Activated CD8-positive, alpha-beta memory T cell treated with anti-CD3 and anti-CD28 coated beads, Interleukin-2, amount 50 U/mL, for 4 hours (primary cell): Measurements from ENCODE around the gene IFITM10.

ENCODE experiments used
- DNase-seq: peaks from one replicate; pipeline ENCODE4 v3.0.0-alpha.2; 2020

IFITM10 gene

GRCh38 chr11:1736447-1736992 is 13.9 kb downstream of the IFITM10 start:
- DNase-seq = no peak

DNA sequence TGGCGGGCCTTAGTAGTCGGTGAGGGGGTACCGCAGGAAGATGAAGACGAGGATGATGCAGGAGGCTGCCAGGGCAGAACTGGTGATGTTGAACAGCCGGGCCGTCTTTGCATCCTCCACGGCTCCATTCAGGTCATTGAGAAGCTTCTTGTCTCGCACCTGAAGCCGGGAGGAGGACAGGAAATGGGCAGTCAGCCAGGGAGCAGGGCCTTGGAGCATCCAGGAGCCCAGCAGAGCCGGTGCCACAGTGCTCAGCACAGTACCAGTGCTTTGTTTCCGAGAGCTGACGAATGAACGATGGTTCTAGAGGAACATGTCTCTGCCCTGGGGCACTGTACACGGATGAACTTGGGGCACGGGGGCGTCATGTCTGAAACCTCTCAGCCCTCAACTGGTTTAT is 15.1 kb downstream of the IFITM10 start:
- DNase-seq = no peak

DNA sequence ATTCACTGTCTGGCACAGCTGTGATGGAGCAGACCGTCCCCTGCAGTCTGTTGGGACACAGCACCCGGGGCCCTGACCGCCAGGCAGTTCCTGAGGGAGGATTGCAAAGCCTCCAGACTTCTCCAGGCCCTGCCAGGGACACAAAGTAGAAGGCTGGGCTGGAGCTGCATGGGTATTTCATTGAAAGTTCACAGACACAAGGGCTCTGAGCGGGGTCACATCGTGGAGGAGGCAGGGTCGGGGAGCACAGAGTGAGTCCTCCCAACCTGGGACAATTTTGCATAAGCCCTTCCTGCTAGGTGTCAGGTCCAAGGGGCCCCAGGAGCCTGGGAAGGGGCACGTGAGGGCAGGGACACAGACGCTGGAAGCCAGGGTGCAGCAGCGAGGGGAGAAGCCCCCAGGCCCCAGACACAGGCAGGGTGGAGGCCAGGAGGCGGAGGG is 15.7 kb downstream of the IFITM10 start:
- no peak for DNase-seq

DNA sequence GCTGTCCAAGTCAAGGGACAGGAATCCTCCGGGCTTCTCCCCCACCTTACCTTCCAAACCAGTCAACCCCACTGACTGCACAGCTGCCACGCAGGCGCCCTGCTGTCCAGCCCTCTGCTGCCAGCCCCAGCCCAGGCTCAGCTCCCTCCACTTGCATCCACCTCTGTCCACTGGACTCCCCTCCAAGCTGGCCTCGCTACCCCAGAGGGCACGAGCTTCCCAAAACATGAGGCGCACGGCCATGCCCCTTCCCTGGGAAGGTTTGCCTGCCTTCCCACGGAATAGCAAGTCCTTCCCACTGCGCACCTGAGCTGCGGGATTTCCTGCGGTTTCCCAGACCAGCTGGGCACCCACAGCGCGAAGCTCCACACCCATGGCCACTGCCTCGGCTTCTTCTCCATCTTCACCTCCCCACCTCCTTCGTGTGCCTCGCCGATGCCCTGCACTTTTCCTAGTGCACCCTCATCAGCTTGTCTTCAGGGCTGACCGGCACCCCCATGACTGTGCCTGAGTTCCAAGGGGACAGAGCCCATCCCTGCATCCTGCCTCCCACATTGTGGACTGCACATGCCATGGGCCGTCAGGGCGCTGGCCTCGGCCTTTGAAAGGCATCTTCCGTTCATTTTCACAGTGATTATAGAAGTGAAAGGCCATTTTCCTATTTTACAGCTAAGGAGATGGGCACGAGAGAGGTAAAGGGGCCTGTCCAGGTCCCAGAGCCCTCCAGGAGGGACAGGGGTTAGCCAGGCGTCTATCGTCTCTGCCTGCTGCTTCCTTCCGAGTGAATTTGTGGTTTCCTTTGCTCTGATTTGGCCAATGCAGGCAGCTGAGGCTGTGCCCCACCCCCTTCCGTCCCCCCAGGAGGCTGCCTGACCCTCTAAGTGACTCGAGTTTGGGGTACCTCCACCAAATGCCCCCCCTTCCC is 16.4 kb downstream of the IFITM10 start:
- no peak for DNase-seq

GRCh38 chr11:1733009-1733715 is 17.2 kb downstream of the IFITM10 start:
- no peak for DNase-seq

DNA sequence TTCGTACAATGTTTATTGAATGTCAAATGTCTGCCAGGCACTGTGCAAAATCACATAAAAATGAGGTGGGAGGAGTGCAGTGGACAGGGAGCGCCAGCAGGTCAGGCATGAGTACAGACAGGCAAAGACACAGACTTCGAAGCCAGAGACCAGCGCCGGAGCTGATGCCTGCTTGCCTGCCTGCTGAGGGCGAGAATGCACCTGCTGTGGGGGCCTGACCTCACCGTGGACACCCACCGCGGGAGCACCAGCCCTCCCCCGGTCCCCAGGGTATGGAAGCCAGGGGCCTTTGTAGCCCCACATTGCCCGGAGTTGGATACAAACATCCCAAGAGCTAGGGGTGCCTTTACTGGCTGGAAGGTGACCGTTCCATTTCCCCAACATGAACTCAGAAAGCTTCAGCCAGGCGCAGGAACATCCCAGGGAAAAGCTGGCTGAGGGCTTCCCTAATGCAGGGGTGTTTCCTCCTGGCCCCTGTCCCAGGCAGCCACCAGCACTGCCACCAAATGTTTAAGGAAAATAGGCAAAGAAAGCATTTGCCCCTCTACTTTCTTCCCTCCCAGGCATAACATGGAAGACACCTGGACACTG is 17.9 kb downstream of the IFITM10 start:
- no peak for DNase-seq

GRCh38 chr11:1731451-1732059 is 18.8 kb downstream of the IFITM10 start:
- DNase-seq = no peak

DNA sequence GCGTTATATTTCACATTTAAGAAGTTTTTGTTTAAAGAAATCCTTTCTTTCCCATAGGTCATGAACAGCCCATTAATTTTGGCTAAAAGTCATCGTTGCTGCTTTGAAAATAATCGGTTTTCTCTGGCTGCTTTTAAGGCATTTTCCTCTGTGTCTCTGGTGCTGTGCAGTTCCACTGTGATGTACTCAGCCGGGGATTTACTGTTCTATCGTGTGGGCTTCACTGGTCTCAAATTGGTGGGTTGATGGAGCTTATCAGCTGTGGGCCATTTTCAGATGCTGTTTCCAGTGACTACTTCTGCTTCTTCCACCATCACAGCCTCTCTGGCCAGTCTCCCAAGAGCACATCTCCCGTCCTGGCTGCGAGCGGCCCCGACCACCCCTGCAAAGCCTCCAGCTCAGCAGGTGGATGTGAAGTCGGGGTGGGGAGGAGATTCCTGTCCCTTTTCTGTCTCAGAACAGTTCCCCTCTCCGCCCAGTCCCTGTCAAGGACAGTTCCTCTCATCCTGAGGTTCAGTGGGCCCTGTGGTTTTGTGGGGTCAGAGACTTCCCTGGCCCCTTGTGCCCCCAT is 20.3 kb downstream of the IFITM10 start:
- DNase-seq = no peak

- no peak for DNase-seq
These were observed 20.7 kb downstream of the IFITM10 start for GRCh38 chr11:1729692-1730011.

DNA sequence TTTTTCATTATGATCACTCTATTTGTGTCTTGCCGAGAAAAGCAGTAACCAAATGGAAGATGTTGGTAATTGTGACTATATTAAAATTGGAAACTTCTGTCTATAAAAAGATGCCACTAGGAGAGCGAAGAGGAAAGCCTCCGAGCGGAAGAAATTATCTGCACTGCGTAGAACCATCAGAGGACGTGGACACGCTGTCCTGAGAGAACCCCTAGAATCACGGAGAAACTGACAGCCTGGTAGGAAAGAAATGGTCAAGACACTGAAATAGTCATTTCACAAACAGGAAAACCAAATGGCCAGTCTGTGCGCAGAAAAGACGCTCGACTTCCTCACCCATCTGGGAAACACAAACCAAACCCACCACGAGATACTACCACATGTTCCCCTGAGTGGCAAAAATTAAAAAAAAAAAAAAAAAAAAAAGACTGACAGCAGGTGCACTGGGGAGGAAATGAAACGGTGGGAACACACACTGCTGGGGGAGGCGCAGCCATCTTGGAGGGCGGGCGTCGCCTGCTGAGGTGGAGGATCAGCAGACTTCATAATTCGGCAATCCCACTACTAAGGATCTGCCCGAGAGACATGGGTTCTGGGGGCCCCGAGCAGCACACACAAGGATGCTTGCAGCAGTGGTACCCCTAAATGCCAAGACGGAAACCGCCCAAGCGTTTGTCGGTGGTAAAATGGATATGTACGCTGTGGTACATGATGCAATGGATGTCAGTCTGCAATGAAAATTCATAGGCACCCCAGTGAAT is 21.3 kb downstream of the IFITM10 start:
- no peak for DNase-seq

DNA sequence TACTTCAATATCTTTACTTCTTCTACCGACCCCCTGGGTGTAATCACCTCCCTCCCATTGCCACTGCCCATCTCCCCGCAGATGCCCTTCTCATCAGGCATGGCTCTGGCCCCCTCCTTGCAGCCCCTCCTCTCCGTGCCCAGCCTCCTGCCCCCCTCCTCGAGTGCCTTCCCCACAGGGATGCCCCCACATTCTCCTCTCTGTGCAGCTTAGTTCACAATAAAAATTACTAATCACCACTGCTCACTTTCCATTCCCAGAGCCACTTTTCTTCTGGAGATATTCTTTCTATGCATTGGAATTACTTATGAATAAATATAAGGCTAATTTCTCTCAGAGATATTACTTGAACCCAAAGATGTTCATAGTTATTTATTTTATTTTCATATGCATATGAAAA is 22.1 kb downstream of the IFITM10 start:
- DNase-seq = no peak

DNA sequence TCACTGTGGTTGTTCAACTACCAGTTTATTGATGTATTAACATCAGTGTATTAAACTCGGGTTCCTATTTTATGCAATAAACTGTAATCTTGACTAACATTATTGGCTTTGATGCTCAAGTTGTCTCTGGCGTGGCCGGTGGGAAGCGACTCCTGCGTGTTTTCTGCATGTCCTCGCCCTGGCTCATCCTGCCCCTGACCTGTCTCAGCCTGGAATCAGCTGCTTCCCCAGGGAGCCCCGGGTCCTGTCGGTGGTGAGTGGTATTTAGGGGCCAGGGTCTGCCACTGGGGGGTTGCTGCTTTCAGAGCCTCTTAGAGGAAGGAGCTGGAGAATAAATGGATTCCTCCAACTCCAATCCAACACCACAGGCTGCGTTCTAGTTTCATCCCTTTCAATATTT is 22.5 kb downstream of the IFITM10 start:
- no peak for DNase-seq

DNA sequence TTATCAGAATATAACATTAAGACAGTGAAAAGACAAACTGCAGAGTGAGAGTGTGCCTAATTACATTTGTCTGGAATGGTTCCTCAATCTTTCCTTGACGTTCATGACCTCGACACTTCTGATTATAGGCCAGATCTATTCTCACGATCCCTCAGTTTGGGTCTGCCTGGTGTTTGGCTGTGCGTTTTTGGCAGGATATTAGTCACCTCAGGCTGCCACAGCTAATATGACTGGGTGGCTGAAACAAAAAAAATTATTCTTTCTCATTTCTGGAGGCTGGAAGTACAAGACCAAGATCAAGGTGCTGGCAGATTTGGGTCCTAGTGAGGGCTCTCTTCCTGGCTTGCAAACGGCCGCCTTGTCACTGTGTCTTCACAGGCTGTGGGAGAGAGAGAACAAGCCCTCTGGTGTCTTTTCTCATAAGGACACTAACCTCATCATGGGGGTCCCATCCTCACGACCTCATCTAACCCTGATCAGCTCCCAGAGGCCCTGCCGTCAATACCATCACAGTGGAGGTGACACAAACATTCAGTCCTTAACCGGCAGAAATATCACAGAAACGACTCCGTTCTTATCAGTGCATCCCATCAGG is 23.2 kb downstream of the IFITM10 start:
- DNase-seq = no peak

DNA sequence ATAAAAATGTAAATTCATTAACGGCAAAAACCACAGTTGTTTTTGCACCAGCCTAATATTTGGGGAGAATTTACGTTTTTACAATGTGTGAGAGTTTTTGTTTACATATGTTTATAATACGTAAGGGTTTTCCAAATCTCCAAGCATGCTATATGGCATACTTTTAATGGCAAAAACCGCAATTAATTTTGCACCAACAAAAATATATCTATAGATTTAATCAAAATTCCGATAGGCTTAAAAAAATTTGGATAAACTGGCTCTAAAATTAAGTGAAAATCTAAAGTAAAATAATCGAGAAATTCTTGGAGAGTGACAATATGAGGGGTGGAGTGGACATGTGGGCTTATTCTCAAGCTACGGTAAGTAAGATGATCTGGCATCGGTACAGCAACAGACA is 30.6 kb downstream of the IFITM10 start:
- no peak for DNase-seq

DNA sequence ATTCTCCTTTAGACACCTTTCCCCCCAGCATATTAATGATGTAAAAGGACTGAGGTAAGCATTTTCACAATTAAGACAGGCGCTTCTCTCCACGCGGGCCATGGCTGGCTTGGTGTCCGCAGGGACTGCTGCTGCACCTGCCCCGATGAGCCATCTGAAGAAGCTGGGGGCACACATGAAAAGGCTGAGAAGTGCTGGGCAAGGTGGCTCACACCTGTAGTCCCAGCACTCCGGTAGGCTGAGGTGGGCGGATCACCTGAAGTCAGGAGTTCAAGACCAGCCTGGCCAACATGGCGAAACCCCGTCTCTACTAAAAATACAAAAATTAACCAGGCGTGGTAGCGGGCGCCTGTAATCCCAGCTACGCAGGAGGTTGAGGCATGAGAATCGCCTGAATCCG is 32.1 kb downstream of the IFITM10 start:
- DNase-seq = no peak

DNA sequence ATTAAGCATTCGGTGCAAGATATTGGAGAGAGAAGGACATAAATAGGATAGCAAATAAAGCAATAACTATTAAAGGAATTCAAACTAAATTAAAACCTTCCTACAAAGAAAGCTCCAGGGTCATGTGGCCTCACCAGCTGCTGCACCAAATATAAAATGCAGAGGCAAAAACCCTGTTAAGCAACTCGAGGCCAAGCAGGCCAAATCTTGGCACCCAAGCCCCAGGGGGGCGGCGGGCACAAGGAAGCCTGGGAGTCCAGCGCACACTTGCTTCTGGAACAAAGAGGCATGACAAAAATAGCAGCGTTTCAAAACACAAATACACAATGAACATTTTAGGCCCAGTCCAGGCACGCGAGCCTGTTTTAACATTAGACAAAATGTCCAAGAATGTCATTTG is 32.6 kb downstream of the IFITM10 start:
- no peak for DNase-seq

- no peak for DNase-seq
These were observed 35.2 kb downstream of the IFITM10 start for GRCh38 chr11:1714908-1715885.

DNA sequence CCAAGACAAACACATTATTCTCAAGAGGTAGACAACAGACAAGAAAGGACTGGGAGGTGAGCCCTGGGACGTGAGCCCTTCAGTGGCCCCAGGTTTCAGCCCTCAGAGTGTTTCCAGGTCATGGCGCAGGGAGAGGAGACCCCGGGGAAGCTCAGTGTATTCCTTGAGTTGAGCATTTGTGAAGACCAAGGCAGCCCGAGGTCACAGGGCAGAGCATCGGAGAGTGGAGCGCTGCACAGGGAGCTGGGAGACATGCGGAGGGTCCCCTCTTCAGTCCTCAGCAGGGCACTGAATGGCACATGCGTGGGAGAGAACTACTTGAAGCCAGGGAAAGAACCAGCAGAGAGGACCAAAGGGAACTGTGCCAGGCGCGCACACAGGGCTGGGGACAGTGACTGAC is 41.7 kb downstream of the IFITM10 start:
- no peak for DNase-seq

GRCh38 chr11:1707751-1708150 is 42.6 kb downstream of the IFITM10 start:
- DNase-seq = no peak

DNA sequence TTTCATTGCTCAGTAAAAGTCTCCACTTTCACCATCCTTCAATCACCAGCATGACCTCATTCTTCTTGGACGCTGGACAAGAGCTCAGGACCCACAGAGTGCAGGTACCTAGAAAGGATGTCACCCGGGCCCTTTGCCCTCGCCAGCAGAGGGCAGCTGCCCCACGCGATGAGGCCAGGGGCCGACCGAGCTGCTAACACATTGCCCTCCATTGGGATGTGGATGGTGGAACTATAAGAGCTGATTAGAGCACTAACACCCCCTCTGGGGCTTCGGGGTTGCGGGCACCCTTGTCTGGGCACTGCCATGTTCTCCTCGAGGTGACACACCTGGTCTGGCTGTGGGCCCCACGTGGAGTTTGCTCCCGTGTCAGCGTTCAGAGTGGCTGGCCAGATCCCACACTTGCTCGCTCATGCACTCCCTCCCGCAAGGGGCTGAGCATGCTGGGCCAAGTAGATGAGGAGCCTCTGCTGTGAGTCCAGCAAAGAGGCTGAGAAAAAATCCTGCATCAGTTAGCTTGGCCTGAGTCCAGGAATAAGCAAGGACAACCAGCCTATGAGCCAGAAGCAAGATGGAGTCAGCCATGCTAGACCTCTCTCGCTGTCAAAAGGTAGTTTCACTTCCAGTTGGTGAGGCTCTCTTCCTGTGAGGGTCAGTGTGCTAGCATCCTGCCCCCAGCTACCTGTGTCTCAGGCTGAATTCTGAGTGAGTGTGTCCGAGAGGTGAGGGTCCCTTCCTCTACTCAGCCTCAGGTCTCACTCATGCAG is 43.6 kb downstream of the IFITM10 start:
- DNase-seq = no peak
